ENCODE data around the gene FAT4. TPM values are rescaled to one million over a fixed set of nuclear protein-coding genes. Genes with fewer than 3 reads are reported as not detected.

FAT4 gene
- total and polyA plus RNA-seq, 2 donors (not counting 3 experiments of a cell fraction or from before 2014, with no cell fraction given): 16.4 to 39.1 TPM

DNA sequence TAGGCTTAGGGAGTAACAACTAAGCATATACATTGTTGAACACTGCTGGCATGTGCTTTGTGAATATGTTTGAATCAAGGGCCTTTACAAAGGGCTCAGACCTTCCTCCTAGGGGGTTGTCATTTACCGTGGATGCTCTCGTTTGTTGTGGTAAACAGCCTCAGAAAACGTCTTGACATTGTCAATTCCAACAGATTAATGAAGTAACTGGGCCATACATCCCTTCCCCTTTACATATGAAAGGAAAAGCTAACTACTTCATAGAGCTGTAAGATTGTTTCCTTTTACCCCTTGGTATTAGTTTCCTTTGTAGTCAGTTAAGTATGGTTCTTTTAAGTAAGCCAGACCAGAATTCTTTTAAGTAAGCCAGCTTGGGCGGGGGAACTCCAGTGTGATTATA lies 42.9 kb downstream of the FAT4 start:
- dilution Hi-C loops (cut with MboI; ENCODE audit: extremely low pct_ligation_motif_present, low sequenced_read_pairs): no loop called here
- TF ChIP-seq POLR2A (IDR thresholded peaks at IDR 0.05; ENCODE audit: low read depth, low read length): no peak
- TF ChIP-seq JUN (IDR thresholded peaks at IDR 0.05; ENCODE audit: borderline replicate concordance, insufficient read depth, insufficient read length, low read depth): no peak
- TF ChIP-seq, protein P1, sequence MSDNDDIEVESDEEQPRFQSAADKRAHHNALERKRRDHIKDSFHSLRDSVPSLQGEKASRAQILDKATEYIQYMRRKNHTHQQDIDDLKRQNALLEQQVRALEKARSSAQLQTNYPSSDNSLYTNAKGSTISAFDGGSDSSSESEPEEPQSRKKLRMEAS (IDR thresholded peaks at IDR 0.05; ENCODE audit: insufficient read depth, insufficient read length): no peak
- TF ChIP-seq POLR2AphosphoS5 (IDR thresholded peaks at IDR 0.05; ENCODE audit: insufficient read depth, low read depth, low read length): no peak
- no peak for TF ChIP-seq MYC (IDR thresholded peaks at IDR 0.05; ENCODE audit: low read depth, low read length)
- no peak for TF ChIP-seq GATA2 (IDR thresholded peaks at IDR 0.05; ENCODE audit: insufficient read depth, insufficient read length, low read depth, low read length)
- no peak for TF ChIP-seq EZH2 (IDR thresholded peaks at IDR 0.05; ENCODE audit: borderline replicate concordance, low read depth, low read length, severe bottlenecking)
- TF ChIP-seq FOS (IDR thresholded peaks at IDR 0.05; ENCODE audit: borderline replicate concordance, insufficient read depth, low read length): no peak
- TF ChIP-seq CTCF (IDR thresholded peaks at IDR 0.05; ENCODE audit: extremely low read depth in 1 of 2, insufficient read depth in 1 of 2, low read depth in 1 of 2, low read length in 2 of 2): no peak
- H3K9ac ChIP-seq (replicated peaks; ENCODE audit: extremely low read depth, insufficient read depth, low read length): no peak overlapping the region
- ChIA-PET POLR2A (no interaction called here), CTCF (no interaction called here)
- no TSS peak for BruUV-seq (replicated peaks)
- H3K79me2 ChIP-seq (ENCODE audit: control insufficient read depth, insufficient read depth, low read length): no peaks in the 10 kb centered on the region
- no peak overlapping the region for H3K27ac ChIP-seq (ENCODE audit: insufficient read depth, low read depth, low read length)
- H3K27me3 ChIP-seq (ENCODE audit: control insufficient read depth in 2 of 2, insufficient read depth in 2 of 2, low read length in 2 of 2): no peaks in the 10 kb centered on the region
- H3K9me1 ChIP-seq (replicated peaks; ENCODE audit: control insufficient read depth, extremely low read depth, insufficient read depth, low read length): peaks cover 2% of the 10 kb centered on the region
- no peaks in the 10 kb centered on the region for H4K20me1 ChIP-seq (replicated peaks; ENCODE audit: control insufficient read depth, extremely low read depth, insufficient read depth, low read length)
- H2AFZ ChIP-seq (ENCODE audit: low read depth, low read length): no peak overlapping the region
- no peaks in the 10 kb centered on the region for H3K36me3 ChIP-seq (ENCODE audit: control insufficient read depth in 2 of 2, extremely low read depth in 1 of 2, insufficient read depth in 2 of 2, low read length in 2 of 2)
- no peak overlapping the region for H3K4me2 ChIP-seq (ENCODE audit: insufficient read depth, low read length)
- FAIRE-seq (no peak), DNase-seq (ENCODE audit: low read depth, low spot score) (no peak)
- H3K4me1 ChIP-seq (ENCODE audit: control insufficient read depth, extremely low read depth, insufficient read depth, low read length): no peaks in the 10 kb centered on the region
- H3K9me3 ChIP-seq (replicated peaks; ENCODE audit: control insufficient read depth, insufficient read depth, low read length): no peaks in the 10 kb centered on the region
- H3K4me3 ChIP-seq (replicated peaks in 1 of 3; ENCODE audit: insufficient read depth in 1 of 3, low read depth in 1 of 3, low read length in 3 of 3): no peak overlapping the region
- intact Hi-C loops (cut with micrococcal nuclease): no loop called here
